Thyroid gland (tissue), 4 donors: Measurements from ENCODE around the gene SLC1A7.

Experiments
- POLR2A ChIP-seq, 2 donors: fragments of 450-650 bp; IDR thresholded peaks; one replicate each; pipeline ENCODE4 v1.6.1; 2017; ENCODE audit warnings: antibody characterized with exemption in 2 of 2, mild to moderate bottlenecking in 2 of 2, moderate library complexity in 1 of 2
- TF ChIP-seq, protein P1 (sequence below), 6 experiments: fragments of 200-600 bp in 3 of 6; fragments of 450-650 bp in 3 of 6; sonication (generic) in 3 of 6; IDR thresholded peaks; one replicate each; pipeline ENCODE4 v1.5.1; 2016 to 2019; ENCODE audit warnings: antibody characterized with exemption in 6 of 6, mild to moderate bottlenecking in 2 of 6, inconsistent platforms in 1 of 6, moderate library complexity in 1 of 6

DNA sequence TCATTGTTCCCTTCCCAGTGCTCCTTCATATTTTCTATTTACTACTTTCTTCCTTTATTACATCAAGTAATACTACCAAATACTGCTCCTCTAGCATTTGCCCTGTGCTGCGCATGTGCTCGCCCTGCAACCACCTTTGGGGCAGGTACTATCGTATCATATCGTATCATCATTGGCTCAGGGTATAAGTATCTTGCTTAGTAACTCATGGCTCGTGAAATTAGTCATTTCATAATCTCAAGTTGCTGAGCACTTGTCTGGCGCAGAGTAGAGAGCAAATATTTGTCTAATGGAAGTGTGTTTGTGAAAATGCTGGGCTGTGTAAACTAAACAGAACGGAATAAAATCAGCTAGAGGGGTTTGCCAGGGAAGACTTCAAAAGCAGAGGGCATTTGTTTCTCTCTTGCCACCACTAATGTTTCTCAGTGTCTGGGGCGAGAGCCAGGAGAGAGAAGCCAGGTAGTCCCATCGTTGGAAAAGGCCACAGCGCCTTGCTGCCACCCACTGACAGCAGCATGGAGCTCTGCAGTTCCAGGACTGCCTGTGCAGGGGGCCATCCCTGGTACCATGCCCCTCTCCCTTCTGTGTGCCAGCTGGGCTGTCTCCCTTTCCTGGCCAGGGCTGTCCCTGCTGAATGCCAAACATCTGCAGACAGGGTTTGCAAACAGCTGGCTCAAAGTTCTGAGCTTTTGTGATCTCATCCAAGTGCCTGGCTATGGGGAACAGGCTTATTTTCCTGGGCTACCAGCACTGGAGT is 34.2 kb upstream of the SLC1A7 start:
- TF ChIP-seq, protein P1, sequence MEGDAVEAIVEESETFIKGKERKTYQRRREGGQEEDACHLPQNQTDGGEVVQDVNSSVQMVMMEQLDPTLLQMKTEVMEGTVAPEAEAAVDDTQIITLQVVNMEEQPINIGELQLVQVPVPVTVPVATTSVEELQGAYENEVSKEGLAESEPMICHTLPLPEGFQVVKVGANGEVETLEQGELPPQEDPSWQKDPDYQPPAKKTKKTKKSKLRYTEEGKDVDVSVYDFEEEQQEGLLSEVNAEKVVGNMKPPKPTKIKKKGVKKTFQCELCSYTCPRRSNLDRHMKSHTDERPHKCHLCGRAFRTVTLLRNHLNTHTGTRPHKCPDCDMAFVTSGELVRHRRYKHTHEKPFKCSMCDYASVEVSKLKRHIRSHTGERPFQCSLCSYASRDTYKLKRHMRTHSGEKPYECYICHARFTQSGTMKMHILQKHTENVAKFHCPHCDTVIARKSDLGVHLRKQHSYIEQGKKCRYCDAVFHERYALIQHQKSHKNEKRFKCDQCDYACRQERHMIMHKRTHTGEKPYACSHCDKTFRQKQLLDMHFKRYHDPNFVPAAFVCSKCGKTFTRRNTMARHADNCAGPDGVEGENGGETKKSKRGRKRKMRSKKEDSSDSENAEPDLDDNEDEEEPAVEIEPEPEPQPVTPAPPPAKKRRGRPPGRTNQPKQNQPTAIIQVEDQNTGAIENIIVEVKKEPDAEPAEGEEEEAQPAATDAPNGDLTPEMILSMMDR (IDR thresholded peaks at IDR 0.05), result no peak
- TF ChIP-seq POLR2A (IDR thresholded peaks at IDR 0.05), result no peak
